AG04450 (cell line): ENCODE data around the gene ULK1. TPM values are rescaled to one million over a fixed set of nuclear protein-coding genes. Genes with fewer than 3 reads are reported as not detected.

Experiments used
- CTCF ChIA-PET: fragments of 300-600, 350-600 bp; formaldehyde crosslinking; extraction: SDS; loops from one replicate; lab custom pipeline; 2022; ENCODE audit warnings: antibody characterized with exemption, inconsistent platforms; lab: Charles Lee
- POLR2A ChIA-PET: fragments of 350-600 bp; formaldehyde crosslinking; extraction: SDS; loops from one replicate; lab custom pipeline; 2021; ENCODE audit warnings: antibody characterized with exemption, inconsistent platforms; lab: Yijun Ruan, JAX
- DNase-seq: peaks from one replicate; pipeline ENCODE4 v3.0.0-alpha.2; 2011; ENCODE audit warnings: low read depth, low spot score
- H3K27ac ChIP-seq: one replicate; pipeline ENCODE4 v1.5.1; 2012; ENCODE audit warnings: low read depth, low read length, control low read depth
- H3K27me3 ChIP-seq: one replicate; pipeline ENCODE4 v1.6.0; 2012; ENCODE audit warnings: low read length; ENCODE audit not compliant: control insufficient read depth, insufficient read depth
- H3K4me3 ChIP-seq: 2 replicates; pipeline ENCODE4 v1.5.1; 2011; ENCODE audit warnings: mild to moderate bottlenecking, low read depth, low read length, control low read depth
- H3K9me3 ChIP-seq: 2 replicates; pipeline ENCODE4 v1.5.1; 2012; ENCODE audit warnings: low read length; ENCODE audit not compliant: control insufficient read depth, insufficient read depth
- CTCF ChIP-seq: IDR thresholded peaks from 2 replicates; pipeline ENCODE4 v1.5.1; 2011; ENCODE audit warnings: low read depth, low read length, control low read depth, inconsistent platforms
- polyA plus RNA-seq: library from polyadenylated mRNA; depleted of rRNA; stranded (reverse); fragments of >200 nt; gene quantifications from 2 replicates; pipeline ENCODE4 v1.2.3, GENCODE V29; 2011

ULK1 gene
- polyA plus RNA-seq, 1 experiment, result 4.6 TPM

- DNase-seq, result no peak
- POLR2A ChIA-PET, result no interaction called here
- Histone ChIP-seq H3K9me3 (no peaks in the 10 kb centered on the region; the same call in 1 of the 2 replicates), H3K4me3 (no peak overlapping the region), H3K27ac (no peak overlapping the region), H3K27me3 (no peaks in the 10 kb centered on the region)
- no peak for TF ChIP-seq CTCF
- CTCF ChIA-PET, result no interaction called here
These were observed 46.9 kb downstream of the ULK1 start for GRCh38 chr12:131941116-131941986.

- no peak for TF ChIP-seq CTCF
- ChIA-PET POLR2A (no interaction called here), CTCF (no interaction called here)
These were observed 47.5 kb downstream of the ULK1 start for GRCh38 chr12:131941987-131942341.

GRCh38 chr12:131942671-131943070 is 48.2 kb downstream of the ULK1 start:
- H3K9me3 ChIP-seq, result no peaks in the 10 kb centered on the region; the same call in 1 of the 2 replicates
- ChIA-PET POLR2A (no interaction called here), CTCF (no interaction called here)
- no peak overlapping the region for H3K27ac ChIP-seq
- no peak for TF ChIP-seq CTCF
- DNase-seq, result no peak
- H3K27me3 ChIP-seq, result no peaks in the 10 kb centered on the region
- no peak overlapping the region for H3K4me3 ChIP-seq

More at GRCh38 chr12:131941987-131942341, 47.5 kb downstream of the ULK1 start:
- DNase-seq, result no peak
- H3K27ac ChIP-seq, result no peak overlapping the region
- H3K4me3 ChIP-seq, result no peak overlapping the region
- H3K27me3 ChIP-seq, result no peaks in the 10 kb centered on the region
- H3K9me3 ChIP-seq, result no peaks in the 10 kb centered on the region; the same call in 1 of the 2 replicates

- no peak for TF ChIP-seq CTCF
- no peaks in the 10 kb centered on the region; the same call in 1 of the 2 replicates for H3K9me3 ChIP-seq
- H3K4me3 ChIP-seq, result no peak overlapping the region
- no peak for DNase-seq
- no peaks in the 10 kb centered on the region for H3K27me3 ChIP-seq
- POLR2A ChIA-PET, result no interaction called here
- CTCF ChIA-PET, result no interaction called here
- no peak overlapping the region for H3K27ac ChIP-seq
These were observed 49.0 kb downstream of the ULK1 start for GRCh38 chr12:131943389-131943788.

- H3K4me3 ChIP-seq, result no peak overlapping the region
- POLR2A ChIA-PET, result interaction anchor here (0.7 kb wide), 1 partner anchor 135 kb away, joined by 3 read pairs; no protein-coding TSS in a partner anchor
These were observed 49.5 kb downstream of the ULK1 start for GRCh38 chr12:131943876-131944275.

More at GRCh38 chr12:131943876-131944275, 49.5 kb downstream of the ULK1 start:
- H3K27ac ChIP-seq, result no peak overlapping the region
- no peak for TF ChIP-seq CTCF
- no peaks in the 10 kb centered on the region; the same call in 1 of the 2 replicates for H3K9me3 ChIP-seq
- CTCF ChIA-PET, result no interaction called here
- no peak for DNase-seq
- no peaks in the 10 kb centered on the region for H3K27me3 ChIP-seq
